ENCODE results near the gene C16orf78.

GRCh38 chr16:49341706-49342105, 31.9 kb upstream of the C16orf78 start:
- TF ChIP-seq CTCF (IDR thresholded peaks at IDR 0.05) (no peak), EP300 (IDR thresholded peaks at IDR 0.05) (no peak), POLR2A (IDR thresholded peaks at IDR 0.05) (no peak)
